Measurements from ENCODE around the gene CCT6A. TPM values are rescaled to one million over a fixed set of nuclear protein-coding genes. Genes with fewer than 3 reads are reported as not detected.
"Not testable (repeated sequence)": the region's sequence is repeated elsewhere in the genome, so short reads cannot be mapped to it uniquely, and the experiment has no call there.

CCT6A gene
- total RNA-seq, 1 donor from 2014 or later: 221 TPM

GRCh38 chr7:56048763-56049162 is 2.8 kb upstream of the CCT6A start:
- not testable (repeated sequence) for H3K27me3 Mint-ChIP-seq (ENCODE audit: low read depth); DNase-seq (ENCODE audit: low read depth, low spot score); H3K27ac Mint-ChIP-seq (ENCODE audit: unreplicated experiment); H3K36me3 Mint-ChIP-seq (ENCODE audit: low read depth); H3K9me3 Mint-ChIP-seq
- peak; percentile 25 for TF ChIP-seq CTCF (conservative IDR thresholded peaks at IDR 0.05)
- Mint-ChIP-seq H3K4me3 (peak overlapping the region; percentile 25), H3K4me1 (peaks cover 29% of the 10 kb centered on the region)

- no peak for DNase-seq (ENCODE audit: low read depth, low spot score)
- no peaks in the 10 kb centered on the region for H3K9me3 Mint-ChIP-seq
- peak overlapping the region; percentile 97 for H3K4me3 Mint-ChIP-seq
Measured at GRCh38 chr7:56051053-56051338, 569 bp upstream of the CCT6A start.

GRCh38 chr7:56053379-56053778 is 1.8 kb downstream of the CCT6A start:
- Mint-ChIP-seq H3K4me1 (peaks cover 38% of the 10 kb centered on the region), H3K4me3 (peak overlapping the region; percentile 97), H3K36me3 (ENCODE audit: low read depth) (peaks cover 5% of the 10 kb centered on the region), H3K27me3 (ENCODE audit: low read depth) (no peaks in the 10 kb centered on the region), H3K27ac (ENCODE audit: unreplicated experiment) (no peak overlapping the region), H3K9me3 (no peaks in the 10 kb centered on the region)
- no peak for TF ChIP-seq CTCF (conservative IDR thresholded peaks at IDR 0.05)
- DNase-seq (ENCODE audit: low read depth, low spot score): no peak

More at GRCh38 chr7:56051053-56051338, 569 bp upstream of the CCT6A start:
- H3K4me1 Mint-ChIP-seq: peaks cover 43% of the 10 kb centered on the region
- no peak for TF ChIP-seq CTCF (conservative IDR thresholded peaks at IDR 0.05)
- peaks cover 3% of the 10 kb centered on the region for H3K36me3 Mint-ChIP-seq (ENCODE audit: low read depth)
- peak overlapping the region; percentile 98 for H3K27ac Mint-ChIP-seq (ENCODE audit: unreplicated experiment)
- H3K27me3 Mint-ChIP-seq (ENCODE audit: low read depth): no peaks in the 10 kb centered on the region

GRCh38 chr7:56053993-56054392 is 2.4 kb downstream of the CCT6A start:
- no peak overlapping the region for H3K27ac Mint-ChIP-seq (ENCODE audit: unreplicated experiment)
- no peaks in the 10 kb centered on the region for H3K9me3 Mint-ChIP-seq
- no peak for TF ChIP-seq CTCF (conservative IDR thresholded peaks at IDR 0.05)

GRCh38 chr7:56062382-56062781 is 10.8 kb downstream of the CCT6A start:
- Mint-ChIP-seq H3K27ac (ENCODE audit: unreplicated experiment) (no peak overlapping the region), H3K4me3 (peak overlapping the region; percentile 45)

More at GRCh38 chr7:56053993-56054392, 2.4 kb downstream of the CCT6A start:
- Mint-ChIP-seq H3K4me1 (peaks cover 38% of the 10 kb centered on the region), H3K36me3 (ENCODE audit: low read depth) (peaks cover 7% of the 10 kb centered on the region), H3K27me3 (ENCODE audit: low read depth) (no peaks in the 10 kb centered on the region), H3K4me3 (peak overlapping the region; percentile 97)
- no peak for DNase-seq (ENCODE audit: low read depth, low spot score)

More at GRCh38 chr7:56062382-56062781, 10.8 kb downstream of the CCT6A start:
- no peak for TF ChIP-seq CTCF (conservative IDR thresholded peaks at IDR 0.05)
- Mint-ChIP-seq H3K36me3 (ENCODE audit: low read depth) (peaks cover 20% of the 10 kb centered on the region), H3K9me3 (no peaks in the 10 kb centered on the region), H3K4me1 (peaks cover 26% of the 10 kb centered on the region), H3K27me3 (ENCODE audit: low read depth) (no peaks in the 10 kb centered on the region)
- DNase-seq (ENCODE audit: low read depth, low spot score): no peak

Measured in neural crest cell (in vitro differentiated cells).